DND-41 (cell line): ENCODE data around the gene NEK7.

Source experiments
- ATAC-seq: fragments of 200-7000 bp; cut with Tn5 transposase; 3 replicates; pipeline ENCODE4 v1.9.1; 2021; ENCODE audit warnings: low read depth; ENCODE audit not compliant: insufficient read depth
- DNase-seq: peaks from one replicate; pipeline ENCODE4 v3.0.0-alpha.2; 2020
- H2AFZ ChIP-seq: 2 replicates; pipeline ENCODE4 v1.6.0; 2012; ENCODE audit warnings: low read depth, low read length
- H3K27ac ChIP-seq: 2 replicates; pipeline ENCODE4 v1.5.1; 2012; ENCODE audit warnings: low read length, inconsistent platforms
- H3K27me3 ChIP-seq: fragments of 200-600 bp; sonication (generic); 2 replicates; pipeline ENCODE4 v1.6.0; 2012; ENCODE audit warnings: low read length, mild to moderate bottlenecking, inconsistent platforms; ENCODE audit not compliant: insufficient read depth, poor library complexity
- H3K36me3 ChIP-seq: 2 replicates; pipeline ENCODE4 v1.5.1; 2012; ENCODE audit warnings: low read length, inconsistent platforms; ENCODE audit not compliant: insufficient read depth
- H3K4me1 ChIP-seq: 2 replicates; pipeline ENCODE4 v1.5.1; 2012; ENCODE audit warnings: mild to moderate bottlenecking, low read length; ENCODE audit not compliant: insufficient read depth
- H3K4me2 ChIP-seq: 2 replicates; pipeline ENCODE4 v1.6.0; 2012; ENCODE audit warnings: mild to moderate bottlenecking, moderate library complexity, low read length, inconsistent platforms; ENCODE audit not compliant: insufficient read depth
- H3K4me3 ChIP-seq, 2 experiments: fragments of 200-600 bp in 1 of 2; shearing (Covaris generic) in 1 of 2; 2 replicates each; pipeline ENCODE4 v1.5.1; 2012 to 2016; ENCODE audit warnings: inconsistent platforms in 2 of 2, low read length in 2 of 2, mild to moderate bottlenecking in 2 of 2, low read depth in 1 of 2, moderate library complexity in 1 of 2
- H3K79me2 ChIP-seq: 2 replicates; pipeline ENCODE4 v1.6.0; 2012; ENCODE audit warnings: low read length, inconsistent platforms; ENCODE audit not compliant: insufficient read depth
- H3K9ac ChIP-seq: 2 replicates; pipeline ENCODE4 v1.6.0; 2012; ENCODE audit warnings: low read depth, mild to moderate bottlenecking, inconsistent platforms, low read length, moderate library complexity
- H3K9me3 ChIP-seq: 2 replicates; pipeline ENCODE4 v1.5.1; 2012; ENCODE audit warnings: low read length, moderate library complexity, mild to moderate bottlenecking, inconsistent platforms; ENCODE audit not compliant: insufficient read depth, severe bottlenecking
- H4K20me1 ChIP-seq: 2 replicates; pipeline ENCODE4 v1.6.0; 2012; ENCODE audit warnings: low read length; ENCODE audit not compliant: insufficient read depth
- EZH2 ChIP-seq: IDR thresholded peaks from 3 replicates; pipeline ENCODE4 v1.6.1; 2012; ENCODE audit warnings: borderline replicate concordance, low read depth, mild to moderate bottlenecking, moderate library complexity, low read length, inconsistent platforms; ENCODE audit not compliant: severe bottlenecking
- TF ChIP-seq, protein P1 (sequence below): IDR thresholded peaks from 2 replicates; pipeline ENCODE4 v1.5.1; 2012; ENCODE audit warnings: borderline replicate concordance, low read length, moderate library complexity, mild to moderate bottlenecking; ENCODE audit not compliant: poor library complexity, severe bottlenecking; ENCODE audit errors: extremely low read depth

NEK7 gene

DNA sequence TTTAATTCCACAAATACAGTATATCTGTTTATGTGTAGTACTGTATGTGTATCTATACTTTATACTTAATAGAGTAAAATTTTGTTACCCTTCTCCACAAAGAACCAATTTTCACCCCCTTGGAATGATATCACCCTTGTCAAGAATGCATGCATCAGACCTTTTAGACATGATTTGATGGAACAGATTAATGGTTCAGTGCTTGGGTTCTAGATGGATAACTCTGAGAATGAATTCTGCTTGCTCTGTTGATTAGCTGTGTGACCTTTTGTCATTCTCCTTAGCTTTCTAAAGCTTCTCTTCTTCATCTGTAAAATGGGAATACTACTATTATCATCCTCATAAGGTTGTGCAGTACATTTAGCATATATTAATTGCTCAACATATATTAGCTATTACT lies 105.1 kb downstream of the NEK7 start:
- Histone ChIP-seq H3K4me1 (no peaks in the 10 kb centered on the region), H3K4me2 (no peak overlapping the region), H4K20me1 (0 out of 2 replicates have a peak, but pooled peaks cover 9% of the 10 kb centered on the region), H3K36me3 (peaks cover 27% of the 10 kb centered on the region), H3K27ac (no peak overlapping the region), H3K4me3 (no peak overlapping the region), H2AFZ (no peak overlapping the region), H3K9ac (no peak overlapping the region), H3K27me3 (no peaks in the 10 kb centered on the region), H3K79me2 (peaks cover 60% of the 10 kb centered on the region), H3K9me3 (no peaks in the 10 kb centered on the region)
- no peak for ATAC-seq
- DNase-seq, result no peak
- no peak for TF ChIP-seq EZH2
- TF ChIP-seq, protein P1, sequence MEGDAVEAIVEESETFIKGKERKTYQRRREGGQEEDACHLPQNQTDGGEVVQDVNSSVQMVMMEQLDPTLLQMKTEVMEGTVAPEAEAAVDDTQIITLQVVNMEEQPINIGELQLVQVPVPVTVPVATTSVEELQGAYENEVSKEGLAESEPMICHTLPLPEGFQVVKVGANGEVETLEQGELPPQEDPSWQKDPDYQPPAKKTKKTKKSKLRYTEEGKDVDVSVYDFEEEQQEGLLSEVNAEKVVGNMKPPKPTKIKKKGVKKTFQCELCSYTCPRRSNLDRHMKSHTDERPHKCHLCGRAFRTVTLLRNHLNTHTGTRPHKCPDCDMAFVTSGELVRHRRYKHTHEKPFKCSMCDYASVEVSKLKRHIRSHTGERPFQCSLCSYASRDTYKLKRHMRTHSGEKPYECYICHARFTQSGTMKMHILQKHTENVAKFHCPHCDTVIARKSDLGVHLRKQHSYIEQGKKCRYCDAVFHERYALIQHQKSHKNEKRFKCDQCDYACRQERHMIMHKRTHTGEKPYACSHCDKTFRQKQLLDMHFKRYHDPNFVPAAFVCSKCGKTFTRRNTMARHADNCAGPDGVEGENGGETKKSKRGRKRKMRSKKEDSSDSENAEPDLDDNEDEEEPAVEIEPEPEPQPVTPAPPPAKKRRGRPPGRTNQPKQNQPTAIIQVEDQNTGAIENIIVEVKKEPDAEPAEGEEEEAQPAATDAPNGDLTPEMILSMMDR, result no peak

DNA sequence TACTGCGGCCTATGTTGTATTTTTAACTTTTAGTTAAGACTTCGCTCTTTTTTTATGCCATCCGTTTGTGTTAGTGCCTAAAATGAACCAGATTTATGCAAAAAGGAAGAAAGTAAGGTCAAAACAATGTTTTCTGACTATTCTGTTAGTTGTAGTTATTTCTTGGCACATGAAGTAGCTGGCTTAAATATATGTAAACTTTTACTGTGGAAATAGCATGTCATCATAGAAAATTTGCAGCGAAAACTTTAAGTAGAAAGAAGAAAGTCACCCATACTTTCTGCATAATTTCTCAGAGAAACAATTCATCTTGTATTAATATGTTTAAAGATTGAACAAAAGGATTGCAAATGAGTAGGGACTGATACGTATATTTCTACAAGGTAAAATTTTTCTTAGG lies 106.4 kb downstream of the NEK7 start:
- no peak overlapping the region for H3K4me3 ChIP-seq
- H3K79me2 ChIP-seq, result peaks cover 53% of the 10 kb centered on the region
- H3K9ac ChIP-seq, result no peak overlapping the region
- H2AFZ ChIP-seq, result no peak overlapping the region
- 0 out of 2 replicates have a peak, but pooled peaks cover 9% of the 10 kb centered on the region for H4K20me1 ChIP-seq
- DNase-seq (no peak), ATAC-seq (no peak)
- H3K27me3 ChIP-seq, result no peaks in the 10 kb centered on the region
- peaks cover 34% of the 10 kb centered on the region for H3K36me3 ChIP-seq
- no peak overlapping the region for H3K27ac ChIP-seq
- no peaks in the 10 kb centered on the region for H3K9me3 ChIP-seq
- no peaks in the 10 kb centered on the region for H3K4me1 ChIP-seq
- no peak overlapping the region for H3K4me2 ChIP-seq
- no peak for TF ChIP-seq EZH2
- TF ChIP-seq, protein P1, result no peak

DNA sequence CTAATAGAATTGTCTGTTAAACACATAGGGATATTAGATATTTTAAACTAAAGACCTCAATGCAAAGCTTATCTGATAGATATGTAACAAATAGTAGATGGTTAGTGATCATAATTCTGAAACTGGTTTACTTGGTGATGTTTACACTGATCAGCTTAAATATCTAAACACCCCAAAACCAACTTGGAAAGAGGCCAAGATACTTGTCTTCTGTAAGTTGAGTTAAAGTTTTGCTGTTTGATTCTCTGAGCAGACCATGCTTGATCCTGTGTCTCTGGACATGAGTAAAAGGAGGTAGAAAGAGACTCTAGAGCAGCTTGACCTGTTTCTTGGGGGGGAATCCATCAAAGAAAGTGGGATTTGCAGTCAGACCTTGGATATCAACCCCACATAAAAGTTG lies 107.5 kb downstream of the NEK7 start:
- H3K4me1 ChIP-seq, result no peaks in the 10 kb centered on the region
- no peak for ATAC-seq
- no peak overlapping the region for H3K4me3 ChIP-seq
- 0 out of 2 replicates have a peak, but pooled peaks cover 9% of the 10 kb centered on the region for H4K20me1 ChIP-seq
- peaks cover 36% of the 10 kb centered on the region for H3K36me3 ChIP-seq
- H3K79me2 ChIP-seq, result peaks cover 50% of the 10 kb centered on the region
- no peak for DNase-seq
- no peaks in the 10 kb centered on the region for H3K9me3 ChIP-seq
- H2AFZ ChIP-seq, result no peak overlapping the region
- H3K9ac ChIP-seq, result no peak overlapping the region
- no peaks in the 10 kb centered on the region for H3K27me3 ChIP-seq
- no peak overlapping the region for H3K4me2 ChIP-seq
- no peak for TF ChIP-seq EZH2
- TF ChIP-seq, protein P1, result no peak
- H3K27ac ChIP-seq, result no peak overlapping the region

DNA sequence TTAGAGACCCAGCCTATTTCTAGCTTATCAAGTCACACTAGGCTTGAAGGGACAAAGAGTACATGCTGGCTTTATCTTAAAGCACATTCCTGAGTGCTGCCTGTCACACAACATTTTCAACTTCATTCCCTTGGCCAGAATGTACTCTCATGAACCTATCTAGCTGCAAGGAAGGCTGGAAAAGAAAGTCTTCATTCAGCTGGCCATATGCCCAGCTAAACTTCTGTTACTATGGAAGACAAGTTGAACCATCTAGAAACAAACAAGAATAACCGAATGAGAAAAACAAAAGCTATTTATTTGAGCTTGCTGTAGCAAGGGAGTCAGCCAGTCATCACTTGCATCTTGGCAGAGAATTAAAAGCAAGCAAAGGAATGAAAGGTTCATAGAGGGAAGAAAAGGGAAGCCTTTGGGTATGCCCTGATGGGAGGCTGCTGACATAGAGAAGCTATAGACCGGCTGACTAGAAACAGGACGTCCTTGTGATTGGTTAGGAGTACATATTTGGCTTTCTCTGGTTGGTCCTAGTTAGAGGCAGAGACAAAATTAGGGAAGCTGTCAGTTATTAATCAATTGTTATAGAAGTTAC lies 108.4 kb downstream of the NEK7 start:
- H3K36me3 ChIP-seq, result peaks cover 36% of the 10 kb centered on the region
- TF ChIP-seq, protein P1, result no peak
- TF ChIP-seq EZH2, result no peak
- peaks cover 43% of the 10 kb centered on the region for H3K79me2 ChIP-seq
- H3K4me1 ChIP-seq, result no peaks in the 10 kb centered on the region
- H2AFZ ChIP-seq, result no peak overlapping the region
- H4K20me1 ChIP-seq, result 0 out of 2 replicates have a peak, but pooled peaks cover 4% of the 10 kb centered on the region
- H3K4me3 ChIP-seq, result no peak overlapping the region
- ATAC-seq, result no peak
- no peak for DNase-seq
- H3K27me3 ChIP-seq, result no peaks in the 10 kb centered on the region
- no peaks in the 10 kb centered on the region for H3K9me3 ChIP-seq
- no peak overlapping the region for H3K4me2 ChIP-seq
- no peak overlapping the region for H3K9ac ChIP-seq
- no peak overlapping the region for H3K27ac ChIP-seq
